NOMO-1 treated with DMSO at 0.1 percent for 48 hours (cell line): ENCODE results near the gene GABBR1.

ENCODE experiments used
- DNase-seq: peaks from one replicate; lab custom pipeline; 2025; ENCODE audit not compliant: unreplicated experiment; lab: John Stamatoyannopoulos, UW

Gene GABBR1

DNA sequence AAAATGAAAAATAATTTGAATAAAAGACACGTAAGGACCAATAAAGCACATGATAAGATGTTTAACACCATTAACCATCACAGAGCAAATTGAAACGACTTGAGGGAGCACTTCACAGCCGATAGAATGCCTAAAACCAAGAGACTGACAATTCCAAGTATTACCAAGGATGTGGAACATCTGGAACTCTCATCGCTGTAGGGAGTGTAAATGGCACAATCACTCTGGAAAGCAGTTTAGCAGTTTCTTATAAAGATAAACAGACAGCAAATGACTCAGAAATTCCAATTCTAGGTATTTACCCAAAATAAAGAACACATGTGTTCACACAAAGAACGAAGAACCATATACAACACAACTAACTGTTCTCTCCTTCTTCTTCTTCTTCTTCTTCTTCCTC is 65.0 kb downstream of the GABBR1 start:
- no peak for DNase-seq

DNA sequence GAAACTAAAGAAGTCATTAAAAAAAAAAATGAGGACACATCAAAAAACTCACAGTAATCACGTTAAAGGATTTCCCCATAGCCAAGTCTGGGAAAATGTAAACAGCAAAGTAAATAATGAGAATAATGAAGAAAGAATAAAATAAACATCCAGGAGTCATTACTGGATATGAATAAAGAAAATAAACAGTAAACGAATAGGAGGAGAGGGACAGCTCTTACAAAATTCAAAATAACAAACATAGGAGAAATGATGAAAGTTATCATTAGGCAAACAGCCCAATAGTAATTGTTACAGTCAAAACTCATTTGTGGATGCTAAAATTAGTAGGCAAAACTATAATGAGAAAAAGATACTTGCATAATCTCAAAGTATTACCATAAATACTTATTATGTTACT is 65.4 kb downstream of the GABBR1 start:
- DNase-seq, result no peak

DNA sequence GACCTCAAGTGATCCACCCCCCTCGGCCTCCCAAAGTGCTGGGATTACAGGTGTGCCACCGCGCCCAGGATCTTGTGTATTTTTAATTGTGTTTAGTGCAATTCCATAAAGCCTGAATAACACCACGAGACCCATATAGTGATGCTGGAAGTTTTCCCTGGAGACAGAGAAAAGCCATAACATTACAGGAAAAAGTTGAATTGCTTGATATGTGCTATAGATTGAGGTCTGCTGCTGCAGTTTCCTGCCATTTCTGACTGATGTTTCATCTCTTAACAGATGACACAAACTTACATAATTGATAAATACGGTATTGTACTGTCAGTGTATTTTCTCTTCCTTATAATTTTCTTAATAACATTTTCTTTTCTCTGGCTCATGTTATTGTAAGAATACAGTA is 66.1 kb downstream of the GABBR1 start:
- DNase-seq, result no peak

DNA sequence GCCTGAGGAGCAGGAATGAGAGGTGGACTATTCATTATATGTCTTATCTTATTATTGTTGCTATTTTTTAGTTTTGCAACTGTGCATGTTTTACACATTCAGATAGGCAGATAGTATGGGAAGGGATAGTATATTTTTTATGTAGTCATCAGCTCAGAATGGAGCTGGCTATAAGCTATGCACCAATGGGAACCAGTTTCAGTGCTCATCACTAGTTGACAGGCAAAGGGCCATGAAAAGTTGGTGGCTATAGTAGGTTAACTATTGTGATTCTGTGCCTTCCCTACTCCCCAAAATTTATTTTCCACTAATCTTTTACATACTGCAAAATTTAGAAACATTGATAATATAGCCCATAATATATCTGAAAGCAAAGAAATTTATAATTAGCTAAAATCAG is 68.1 kb downstream of the GABBR1 start:
- DNase-seq, result no peak

DNA sequence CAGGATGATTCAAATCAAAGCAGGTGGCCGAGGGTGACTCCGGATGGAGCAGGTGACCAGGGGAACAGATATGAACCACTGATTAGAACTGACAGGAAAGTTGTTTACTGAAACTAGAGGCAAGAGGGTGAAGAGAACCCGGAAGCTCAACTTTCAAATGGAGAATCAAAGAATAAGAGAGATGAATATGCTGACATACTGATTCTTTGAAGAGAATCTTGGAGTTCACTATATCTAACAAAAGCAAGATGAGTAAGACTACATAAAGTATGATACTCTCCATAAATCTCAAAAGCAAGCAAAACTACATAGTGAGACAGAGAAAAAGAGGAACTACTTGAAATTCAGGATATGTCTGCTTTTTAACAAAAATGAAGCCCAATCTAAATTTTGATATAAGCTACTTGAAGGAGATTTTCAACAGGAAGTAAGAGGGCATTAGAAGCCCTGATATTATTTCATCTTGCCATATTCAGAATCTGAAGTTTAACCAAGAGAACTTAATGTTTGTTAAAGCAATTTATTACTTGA is 69.5 kb downstream of the GABBR1 start:
- DNase-seq, result peak; percentile 2

DNA sequence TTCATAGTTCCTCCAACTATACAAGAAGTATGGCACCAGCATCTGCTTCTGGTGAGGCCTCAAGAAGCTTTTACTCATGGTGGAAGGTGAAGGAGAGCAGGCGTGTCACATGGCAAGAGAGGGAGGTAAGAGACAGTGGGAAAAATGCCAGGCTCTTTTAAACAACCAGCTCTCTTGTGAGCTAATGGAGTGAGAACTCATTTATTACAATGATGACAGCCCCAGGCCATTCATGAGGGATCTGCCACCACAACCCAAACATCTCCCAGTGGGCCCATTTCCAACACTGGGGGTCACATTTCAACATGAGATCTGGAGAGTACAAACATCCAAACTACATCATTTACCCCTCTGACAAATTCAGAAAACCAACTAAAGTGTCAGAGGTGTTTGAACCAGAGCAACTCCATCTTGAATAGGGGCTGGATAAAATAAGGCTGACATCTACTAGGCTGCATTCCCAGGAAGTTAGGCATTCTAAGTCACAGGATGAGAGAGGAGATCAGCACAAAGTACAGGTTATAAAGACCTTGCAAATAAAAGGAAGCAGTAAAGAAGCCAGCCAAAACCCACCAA is 71.3 kb downstream of the GABBR1 start:
- DNase-seq, result no peak

DNA sequence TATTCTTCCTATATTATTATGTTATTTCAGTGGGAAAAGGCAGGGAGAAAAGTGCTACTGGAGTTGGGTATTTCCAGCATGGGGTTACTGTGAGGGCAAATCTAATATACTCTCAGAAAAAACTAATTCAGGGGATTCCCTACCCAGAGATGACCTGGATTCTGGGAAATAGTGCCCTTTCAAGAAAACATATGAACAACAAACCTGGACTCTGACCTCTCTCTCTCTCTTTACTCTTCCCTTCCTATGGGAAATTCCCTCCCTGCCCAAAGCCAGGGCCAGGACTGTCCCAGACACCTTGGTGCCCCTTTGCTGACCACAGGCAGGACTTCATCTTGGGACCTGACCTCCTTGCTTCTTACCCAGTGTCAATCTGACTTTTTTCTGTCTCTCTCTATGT is 71.9 kb downstream of the GABBR1 start:
- DNase-seq, result no peak

DNA sequence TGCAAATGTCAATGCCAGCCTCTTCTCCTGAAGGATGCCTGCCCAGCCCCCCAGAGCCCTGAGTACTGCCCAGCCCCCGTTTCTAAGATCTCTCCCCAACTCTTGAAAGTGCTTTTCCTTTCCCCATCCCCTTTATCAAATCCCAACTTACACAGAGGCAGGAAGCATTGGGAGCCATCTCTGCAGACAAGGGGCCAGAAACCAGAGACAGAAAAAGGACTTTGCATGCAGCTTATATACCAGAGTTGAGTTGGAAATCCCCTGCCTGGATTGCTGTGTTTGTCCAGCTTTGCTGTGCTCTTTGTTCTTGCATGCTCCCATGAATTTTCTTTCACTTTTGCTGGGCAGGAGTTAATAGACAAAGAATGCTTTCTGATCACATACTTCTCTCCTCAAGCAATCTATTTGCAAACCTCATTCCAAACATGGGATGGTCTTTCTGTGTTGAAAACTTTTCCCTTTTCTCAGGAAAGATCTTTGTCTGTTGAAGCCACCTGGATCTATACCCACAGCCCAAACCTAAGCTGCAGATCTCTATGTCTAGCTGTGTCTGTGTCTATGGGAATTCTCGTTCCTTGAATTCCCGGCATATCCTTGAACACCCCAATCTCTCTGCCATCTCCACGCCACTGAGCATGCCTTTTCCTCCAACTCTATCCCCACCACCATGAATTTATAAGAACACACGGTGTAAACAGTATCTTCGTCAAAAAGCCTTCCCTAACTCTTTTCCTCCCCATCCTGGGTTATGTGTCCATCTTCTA is 73.3 kb downstream of the GABBR1 start, which contains the start of gene UBD:
Gene UBD (minus strand): TSS at position 209 of the 764 bp plus-strand sequence. CDS start 31 bp downstream, at position 178.
- DNase-seq, result no peak

DNA sequence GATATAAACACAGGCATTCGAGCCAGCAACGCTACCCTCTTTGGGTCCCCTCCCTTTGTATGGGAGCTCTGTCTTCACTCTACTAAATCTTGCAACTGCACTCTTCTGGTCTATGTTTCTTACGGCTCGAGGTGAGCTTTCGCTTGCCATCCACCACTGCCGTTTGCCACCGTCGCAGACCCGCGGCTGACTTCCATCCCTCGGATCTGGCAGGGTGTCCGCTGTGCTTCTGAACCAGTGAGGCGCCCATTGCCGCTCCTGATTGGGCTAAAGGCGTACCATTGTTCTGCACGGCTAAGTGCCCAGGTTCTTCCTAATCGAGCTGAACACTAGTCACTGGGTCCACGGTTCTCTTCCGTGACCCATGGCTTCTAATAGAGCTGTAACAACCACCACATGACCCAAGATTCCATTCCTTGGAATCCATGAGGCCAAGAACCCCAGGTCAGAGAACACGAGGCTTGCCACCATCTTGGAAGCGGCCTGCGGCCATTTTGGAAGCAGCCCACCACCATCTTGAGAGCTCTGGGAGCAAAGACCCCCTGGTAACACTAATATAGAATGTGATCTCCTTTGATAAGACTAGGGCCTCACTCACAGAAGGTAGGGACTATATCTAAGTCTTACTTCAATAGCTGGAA is 74.4 kb downstream of the GABBR1 start:
- no peak for DNase-seq

DNA sequence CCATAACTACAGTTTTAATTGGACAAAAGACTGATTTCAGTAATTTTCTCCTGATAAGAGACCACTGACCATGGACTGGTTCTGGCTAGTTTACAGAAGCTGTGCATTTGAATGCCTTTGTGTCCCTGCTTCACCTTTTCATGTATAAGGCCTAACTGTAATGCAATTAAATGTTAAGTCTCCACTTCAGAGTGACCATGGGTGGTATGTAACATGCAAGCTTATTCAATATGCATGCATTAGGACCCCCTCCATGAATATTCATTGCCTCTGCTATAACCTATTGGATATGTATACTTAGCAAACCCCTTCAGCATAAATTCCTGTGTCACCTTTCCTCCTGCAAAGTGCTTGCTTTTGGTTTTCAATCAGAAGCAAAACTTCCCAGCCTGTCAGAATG is 75.7 kb downstream of the GABBR1 start:
- no peak for DNase-seq

DNA sequence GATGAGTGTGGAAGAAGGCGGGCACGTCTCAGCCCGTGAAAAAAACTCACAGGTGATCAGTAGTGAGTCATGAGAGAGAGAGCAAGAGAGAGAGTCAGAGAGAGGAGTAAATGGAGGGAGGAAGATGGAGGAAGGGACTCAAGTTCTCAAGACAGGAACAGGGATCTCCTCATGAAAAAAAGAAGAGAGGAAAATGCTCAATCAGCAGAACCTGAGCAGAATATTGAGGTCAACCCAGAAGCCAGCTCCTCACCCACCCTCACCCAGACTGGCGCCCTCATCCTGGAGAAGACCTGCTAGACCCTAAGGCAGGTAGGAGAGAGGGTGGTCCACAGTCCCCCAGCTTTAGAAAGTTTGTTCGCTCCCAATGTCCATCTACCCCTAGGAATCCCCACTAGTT is 78.2 kb downstream of the GABBR1 start:
- no peak for DNase-seq

DNA sequence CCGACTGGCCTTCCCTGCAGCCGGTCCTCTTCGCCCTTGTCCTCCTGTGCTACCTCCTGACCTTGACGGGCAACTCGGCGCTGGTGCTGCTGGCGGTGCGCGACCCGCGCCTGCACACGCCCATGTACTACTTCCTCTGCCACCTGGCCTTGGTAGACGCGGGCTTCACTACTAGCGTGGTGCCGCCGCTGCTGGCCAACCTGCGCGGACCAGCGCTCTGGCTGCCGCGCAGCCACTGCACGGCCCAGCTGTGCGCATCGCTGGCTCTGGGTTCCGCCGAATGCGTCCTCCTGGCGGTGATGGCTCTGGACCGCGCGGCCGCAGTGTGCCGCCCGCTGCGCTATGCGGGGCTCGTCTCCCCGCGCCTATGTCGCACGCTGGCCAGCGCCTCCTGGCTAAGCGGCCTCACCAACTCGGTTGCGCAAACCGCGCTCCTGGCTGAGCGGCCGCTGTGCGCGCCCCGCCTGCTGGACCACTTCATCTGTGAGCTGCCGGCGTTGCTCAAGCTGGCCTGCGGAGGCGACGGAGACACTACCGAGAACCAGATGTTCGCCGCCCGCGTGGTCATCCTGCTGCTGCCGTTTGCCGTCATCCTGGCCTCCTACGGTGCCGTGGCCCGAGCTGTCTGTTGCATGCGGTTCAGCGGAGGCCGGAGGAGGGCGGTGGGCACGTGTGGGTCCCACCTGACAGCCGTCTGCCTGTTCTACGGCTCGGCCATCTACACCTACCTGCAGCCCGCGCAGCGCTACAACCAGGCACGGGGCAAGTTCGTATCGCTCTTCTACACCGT is 79.5 kb downstream of the GABBR1 start:
- DNase-seq, result peak; percentile 22

DNA sequence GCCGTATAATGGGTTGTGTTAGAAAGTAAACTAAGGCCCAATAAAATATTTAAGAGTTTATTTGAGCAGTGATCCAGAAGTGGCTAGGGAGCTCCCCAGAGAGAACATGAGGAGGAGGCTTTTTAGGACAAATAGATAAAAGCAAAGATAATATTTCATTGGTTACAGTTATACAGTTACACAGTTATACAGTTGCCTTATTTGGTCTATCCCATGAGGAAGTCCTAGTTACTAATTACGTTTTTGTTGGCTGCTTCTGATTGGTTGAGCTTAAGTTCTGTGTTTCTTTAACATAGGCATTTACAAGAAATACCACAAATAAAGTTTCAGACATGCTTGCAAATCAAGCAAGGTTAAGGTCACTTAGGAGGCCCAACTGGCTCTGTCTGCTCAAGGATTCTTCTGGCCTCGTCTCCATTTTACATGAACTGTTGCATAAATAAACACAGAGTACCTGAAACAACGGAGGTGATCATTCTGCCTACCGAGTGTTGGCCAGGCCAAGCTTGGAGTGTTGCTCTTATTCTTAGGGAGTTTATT is 80.4 kb downstream of the GABBR1 start:
- peak; percentile 60 for DNase-seq

DNA sequence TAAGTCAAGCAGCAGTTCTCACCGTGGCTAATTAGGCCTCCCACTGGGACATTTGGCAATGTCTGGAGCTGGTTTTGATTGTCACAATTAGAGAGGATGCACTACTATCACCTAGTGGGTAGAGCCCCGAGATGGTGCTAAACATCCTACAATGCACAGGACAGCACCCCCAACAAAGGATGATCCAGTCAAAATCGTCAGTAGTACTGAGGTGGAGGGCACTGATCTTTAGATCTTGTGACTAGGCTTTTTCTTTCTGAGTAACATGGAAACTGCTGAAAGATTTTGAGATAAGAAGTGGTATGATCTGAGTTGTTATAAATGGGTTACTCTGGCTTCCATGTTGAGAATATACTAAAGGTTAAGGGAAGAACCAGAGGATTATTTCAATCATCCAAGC is 85.4 kb downstream of the GABBR1 start:
- no peak for DNase-seq

DNA sequence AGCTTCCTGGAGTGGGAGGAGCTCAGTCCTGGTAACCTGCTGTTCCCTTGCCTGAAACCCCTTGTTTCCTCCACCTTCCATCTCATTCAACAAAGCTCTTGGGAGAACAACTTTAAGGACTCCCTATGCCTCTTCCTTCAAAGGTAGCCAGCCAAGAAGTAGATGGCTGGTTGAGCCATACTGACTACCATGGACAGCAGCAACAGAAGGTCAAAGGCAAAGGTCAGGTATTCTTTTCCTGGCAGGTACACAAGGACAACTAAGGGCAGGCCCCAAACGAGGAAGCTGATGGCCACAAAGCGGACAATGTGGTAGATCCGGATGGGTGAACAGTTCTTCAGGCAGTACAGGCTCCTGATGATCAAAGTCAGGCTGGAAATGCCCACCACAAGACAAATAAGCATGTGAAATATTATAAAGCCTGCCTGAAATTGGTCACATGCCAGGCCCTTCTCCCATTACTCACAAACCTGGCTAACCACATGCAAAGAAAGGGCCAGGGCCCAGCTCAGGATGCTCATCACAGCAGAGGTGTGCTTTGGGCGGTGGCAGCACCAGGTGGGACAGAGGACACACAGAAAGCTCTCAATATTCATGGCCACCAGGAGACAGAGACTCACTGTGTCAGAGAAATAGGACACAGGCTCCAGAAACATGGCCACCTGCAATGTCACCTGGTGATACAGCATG is 95.1 kb downstream of the GABBR1 start:
- no peak for DNase-seq

DNA sequence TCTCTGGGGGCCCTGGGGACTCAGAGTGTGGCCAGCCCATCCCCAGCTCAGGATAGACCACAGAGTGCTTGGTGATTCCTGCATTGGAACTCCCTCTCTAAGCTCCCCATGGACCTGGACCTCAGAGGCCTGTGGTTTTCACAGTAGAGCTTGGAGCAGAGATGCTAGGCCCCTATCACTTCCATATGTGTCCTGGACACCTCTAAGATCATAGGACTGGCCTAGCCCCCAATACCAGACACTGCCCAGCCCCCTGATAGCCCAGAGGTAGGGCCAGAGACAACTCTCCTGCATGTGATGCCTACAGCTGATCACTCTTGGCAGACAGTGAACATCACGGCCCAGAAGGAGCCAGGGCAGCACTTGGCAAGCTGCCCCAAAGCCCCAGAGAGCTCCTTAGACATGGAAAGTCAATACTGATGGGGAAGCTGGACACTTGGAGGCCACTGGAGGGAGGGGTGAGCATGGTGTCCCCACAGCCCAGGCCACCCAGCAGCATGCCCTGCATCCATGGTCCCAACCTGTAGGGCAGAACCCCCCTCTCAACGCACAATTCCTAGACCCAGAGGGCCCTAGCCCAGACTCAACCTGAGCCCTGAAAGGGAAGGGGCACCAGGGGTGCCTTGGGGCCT is 100.5 kb downstream of the GABBR1 start:
- no peak for DNase-seq

DNA sequence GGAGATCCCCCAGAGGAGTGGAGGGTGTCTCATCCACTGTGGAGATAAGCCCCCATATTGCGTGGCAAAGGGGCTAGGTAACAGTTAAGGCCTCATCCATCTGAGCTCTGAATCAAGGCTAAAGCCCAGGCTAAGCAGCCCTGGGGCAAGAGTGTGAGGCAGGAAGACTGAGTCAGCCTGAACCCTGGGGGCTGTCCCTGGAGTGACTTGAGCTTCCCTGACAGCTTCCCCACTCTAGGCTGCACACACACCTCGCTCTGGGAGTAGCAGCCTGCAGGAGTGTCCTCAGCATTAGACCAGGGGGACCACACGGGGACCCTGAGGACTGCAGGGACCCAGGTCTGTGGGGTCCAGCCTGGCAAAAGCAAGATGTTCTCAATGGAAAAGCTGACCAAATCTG is 101.3 kb downstream of the GABBR1 start:
- DNase-seq, result no peak

DNA sequence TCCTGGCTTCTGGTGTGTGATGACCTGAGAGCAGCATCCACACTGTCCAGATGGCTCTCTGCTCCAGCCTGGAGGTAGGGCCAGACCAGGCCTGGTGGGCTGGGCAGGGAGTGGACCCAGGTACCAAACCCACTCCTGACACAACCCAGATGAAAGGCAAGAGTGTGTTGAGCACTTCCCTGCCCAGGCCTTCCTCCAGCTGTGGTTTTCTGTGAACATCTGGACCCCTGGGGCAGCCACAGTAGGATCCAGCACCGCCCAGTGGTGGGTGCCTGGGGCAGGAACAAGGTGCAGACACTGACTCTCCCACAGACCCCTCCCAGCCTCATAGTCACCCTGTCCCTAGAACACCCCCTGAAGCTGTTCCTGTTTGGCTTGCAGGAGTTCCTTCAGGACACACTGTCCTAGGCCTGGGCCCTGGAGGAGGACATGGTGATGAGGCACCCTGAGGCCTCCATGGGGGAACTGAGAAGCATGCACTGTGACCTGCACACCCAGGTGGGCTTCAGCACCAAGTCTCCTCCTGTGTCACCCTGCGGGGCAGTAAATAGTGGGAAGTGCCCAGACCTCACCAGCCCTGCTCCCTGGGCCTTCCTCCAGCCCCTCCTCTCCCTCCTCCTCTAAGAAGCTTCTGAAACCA is 102.2 kb downstream of the GABBR1 start:
- no peak for DNase-seq

DNA sequence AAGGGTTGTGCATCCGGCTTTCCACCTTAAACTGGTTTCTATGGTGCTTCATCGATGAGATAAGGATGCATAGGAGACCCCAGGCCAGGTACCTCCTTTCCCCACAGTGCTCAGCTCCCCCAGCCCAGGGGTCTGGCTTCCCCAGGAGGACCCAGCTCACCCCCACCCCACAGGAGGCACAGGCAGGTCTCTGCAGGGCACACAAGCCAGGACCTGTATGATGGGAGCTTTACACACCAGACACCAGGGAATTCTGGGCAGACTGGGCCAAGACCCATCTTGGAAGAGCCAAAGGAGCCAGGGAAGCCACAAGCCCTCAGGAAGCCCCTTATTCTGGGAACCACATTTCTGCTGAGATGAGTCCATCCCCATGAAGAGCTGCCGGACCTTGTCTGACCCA is 103.0 kb downstream of the GABBR1 start:
- no peak for DNase-seq
